HEK293 (cell line): Measurements from ENCODE around the gene PLIN4.

Experiments
- BCL11B ChIP-seq: fragments of 450-650 bp; formaldehyde crosslinking; IDR thresholded peaks from 2 replicates; pipeline ENCODE4 v1.5.1; 2016; ENCODE audit warnings: low read depth, missing biosample characterization, missing genetic modification characterization
- HOXA7 ChIP-seq: sonication (generic); formaldehyde crosslinking; IDR thresholded peaks from 2 replicates; pipeline ENCODE4 v1.8.1; 2022; ENCODE audit warnings: missing genetic modification reagents, borderline replicate concordance
- HOXC10 ChIP-seq: sonication (generic); formaldehyde crosslinking; IDR thresholded peaks from 2 replicates; pipeline ENCODE4 v1.8.1; 2023; ENCODE audit warnings: mild to moderate bottlenecking, missing genetic modification reagents
- KLF8 ChIP-seq: fragments of 450-650 bp; formaldehyde crosslinking; IDR thresholded peaks from 2 replicates; pipeline ENCODE4 v1.5.1; 2016; ENCODE audit warnings: missing biosample characterization, missing genetic modification characterization
- OVOL3 ChIP-seq: fragments of 450-650 bp; formaldehyde crosslinking; IDR thresholded peaks from 2 replicates; pipeline ENCODE4 v1.5.1; 2016; ENCODE audit warnings: missing biosample characterization, missing genetic modification characterization
- REST ChIP-seq: fragments of 450-650 bp; formaldehyde crosslinking; IDR thresholded peaks from 2 replicates; pipeline ENCODE4 v1.5.1; 2016; ENCODE audit warnings: missing biosample characterization, missing genetic modification characterization
- SCRT1 ChIP-seq: fragments of 450-650 bp; formaldehyde crosslinking; IDR thresholded peaks from 2 replicates; pipeline ENCODE4 v1.5.1; 2016; ENCODE audit warnings: missing biosample characterization, missing genetic modification characterization, borderline replicate concordance
- SETDB1 ChIP-seq: IDR thresholded peaks from one replicate; pipeline ENCODE4 v1.6.1; 2017; ENCODE audit warnings: mild to moderate bottlenecking, low read length, moderate library complexity, mixed read lengths; ENCODE audit not compliant: insufficient read length
- TCF7L2 ChIP-seq: IDR thresholded peaks from 2 replicates; pipeline ENCODE4 v1.6.1; 2011; ENCODE audit warnings: low read depth, mild to moderate bottlenecking, inconsistent platforms, low read length, moderate library complexity, borderline replicate concordance
- TRIM28 ChIP-seq: IDR thresholded peaks from 2 replicates; pipeline ENCODE4 v1.6.1; 2011; ENCODE audit warnings: low read length, control low read depth, borderline replicate concordance
- ZBTB10 ChIP-seq: fragments of 450-650 bp; formaldehyde crosslinking; IDR thresholded peaks from 2 replicates; pipeline ENCODE4 v1.5.1; 2016; ENCODE audit warnings: missing biosample characterization, missing genetic modification characterization
- ZBTB8A ChIP-seq: fragments of 450-650 bp; formaldehyde crosslinking; IDR thresholded peaks from 2 replicates; pipeline ENCODE4 v1.5.1; 2016; ENCODE audit warnings: missing biosample characterization, missing genetic modification characterization
- ZEB2 ChIP-seq: fragments of 450-650 bp; formaldehyde crosslinking; IDR thresholded peaks from 2 replicates; pipeline ENCODE4 v1.5.1; 2016; ENCODE audit warnings: missing biosample characterization, missing genetic modification characterization
- ZFP37 ChIP-seq: fragments of 450-650 bp; formaldehyde crosslinking; IDR thresholded peaks from 2 replicates; pipeline ENCODE4 v1.5.1; 2016; ENCODE audit warnings: missing biosample characterization, missing genetic modification characterization
- ZNF146 ChIP-seq: fragments of 450-650 bp; formaldehyde crosslinking; IDR thresholded peaks from 2 replicates; pipeline ENCODE4 v1.5.1; 2016; ENCODE audit warnings: missing biosample characterization, missing genetic modification characterization
- ZNF174 ChIP-seq: fragments of 450-650 bp; formaldehyde crosslinking; IDR thresholded peaks from 2 replicates; pipeline ENCODE4 v1.5.0; 2017; ENCODE audit warnings: missing biosample characterization, mild to moderate bottlenecking, missing genetic modification characterization
- ZNF26 ChIP-seq: fragments of 450-650 bp; formaldehyde crosslinking; IDR thresholded peaks from 2 replicates; pipeline ENCODE4 v1.5.1; 2016; ENCODE audit warnings: missing biosample characterization, missing genetic modification characterization
- ZNF335 ChIP-seq: fragments of 450-650 bp; formaldehyde crosslinking; conservative IDR thresholded peaks from 2 replicates; pipeline ENCODE4 v1.5.1; 2016; ENCODE audit warnings: missing biosample characterization, missing genetic modification characterization
- ZNF350 ChIP-seq: fragments of 450-650 bp; formaldehyde crosslinking; IDR thresholded peaks from 2 replicates; pipeline ENCODE4 v1.5.0; 2017; ENCODE audit warnings: missing biosample characterization, mild to moderate bottlenecking, missing genetic modification characterization
- ZNF404 ChIP-seq: fragments of 450-650 bp; formaldehyde crosslinking; IDR thresholded peaks from 2 replicates; pipeline ENCODE4 v1.5.1; 2017; ENCODE audit warnings: missing biosample characterization, missing genetic modification characterization
- ZNF513 ChIP-seq: fragments of 450-650 bp; IDR thresholded peaks from 2 replicates; pipeline ENCODE4 v1.5.1; 2018; ENCODE audit warnings: missing biosample characterization, missing genetic modification characterization
- ZNF549 ChIP-seq: fragments of 450-650 bp; IDR thresholded peaks from 2 replicates; pipeline ENCODE4 v1.5.1; 2018; ENCODE audit warnings: missing biosample characterization, missing genetic modification characterization, mild to moderate bottlenecking, inconsistent platforms, moderate library complexity
- ZNF670 ChIP-seq: fragments of 450-650 bp; formaldehyde crosslinking; IDR thresholded peaks from 2 replicates; pipeline ENCODE4 v1.5.1; 2016; ENCODE audit warnings: missing biosample characterization, missing genetic modification characterization, low read depth
- ZNF704 ChIP-seq: fragments of 450-650 bp; formaldehyde crosslinking; IDR thresholded peaks from 2 replicates; pipeline ENCODE4 v1.5.1; 2016; ENCODE audit warnings: missing biosample characterization, missing genetic modification characterization
- ZSCAN16 ChIP-seq: fragments of 450-650 bp; formaldehyde crosslinking; IDR thresholded peaks from 2 replicates; pipeline ENCODE4 v1.5.1; 2016; ENCODE audit warnings: missing biosample characterization, missing genetic modification characterization
- ZSCAN18 ChIP-seq: fragments of 450-650 bp; formaldehyde crosslinking; IDR thresholded peaks from 2 replicates; pipeline ENCODE4 v1.5.1; 2016; ENCODE audit warnings: missing biosample characterization, missing genetic modification characterization
- ZSCAN4 ChIP-seq: fragments of 450-650 bp; formaldehyde crosslinking; IDR thresholded peaks from 2 replicates; pipeline ENCODE4 v1.5.1; 2017; ENCODE audit warnings: missing biosample characterization, missing genetic modification characterization

Gene PLIN4

GRCh38 chr19:4471403-4472173, 46.7 kb downstream of the PLIN4 start (continued):
- TF ChIP-seq ZBTB10 (no peak), ZNF174 (tag by site-specific recombination) (no peak), HOXA7 (CRISPR knock-in tag) (no peak), KLF8 (tag by site-specific recombination) (peak; percentile 86), ZNF513 (tag by site-specific recombination) (no peak), HOXC10 (CRISPR knock-in tag) (no peak), REST (no peak), ZNF335 (tag by site-specific recombination) (peak; percentile 92), ZNF704 (no peak), TRIM28 (no peak), ZFP37 (tag by site-specific recombination) (no peak), ZNF549 (tag by site-specific recombination) (no peak), ZNF26 (tag by site-specific recombination) (no peak), SCRT1 (no peak), ZNF670 (no peak), ZSCAN18 (tag by site-specific recombination) (no peak), ZSCAN4 (no peak), ZEB2 (tag by site-specific recombination) (peak; percentile 16; the same call in 1 of the 2 replicates), ZNF146 (tag by site-specific recombination) (no peak), OVOL3 (peak; percentile 99), ZNF404 (tag by site-specific recombination) (no peak), SETDB1 (no peak), BCL11B (tag by site-specific recombination) (no peak), TCF7L2 (no peak), ZNF350 (tag by site-specific recombination) (no peak), ZSCAN16 (no peak), ZBTB8A (tag by site-specific recombination) (no peak)
